ENCODE data around the gene CTNS.

CTNS gene

DNA sequence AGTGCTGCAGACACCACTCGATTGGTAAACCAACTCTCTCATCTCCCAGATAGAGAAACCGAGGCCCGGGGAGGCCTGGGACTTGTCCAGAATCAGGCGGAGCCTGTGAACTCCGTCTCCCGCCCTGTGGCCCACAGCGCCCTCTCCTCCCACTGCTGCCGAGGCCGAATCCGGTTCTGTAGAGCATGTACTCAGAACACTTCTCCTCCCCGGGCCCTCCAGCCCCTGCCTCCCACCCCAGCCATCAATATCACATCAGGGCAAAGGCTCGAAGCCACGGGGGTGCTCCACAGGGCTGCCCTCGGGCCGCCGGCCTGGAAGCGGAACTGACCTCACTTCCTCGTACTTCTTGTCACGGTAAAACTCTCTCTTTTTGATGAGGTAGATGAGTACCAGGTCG, 45.0 kb downstream of the CTNS start:
- Mint-ChIP-seq H3K4me1 (ENCODE audit: low read depth) (peaks cover 6% of the 10 kb centered on the region), H3K36me3 (no peaks in the 10 kb centered on the region), H3K27me3 (no peaks in the 10 kb centered on the region), H3K4me3 (no peak overlapping the region), H3K27ac (no peak overlapping the region), H3K9me3 (ENCODE audit: low read depth) (no peaks in the 10 kb centered on the region)

DNA sequence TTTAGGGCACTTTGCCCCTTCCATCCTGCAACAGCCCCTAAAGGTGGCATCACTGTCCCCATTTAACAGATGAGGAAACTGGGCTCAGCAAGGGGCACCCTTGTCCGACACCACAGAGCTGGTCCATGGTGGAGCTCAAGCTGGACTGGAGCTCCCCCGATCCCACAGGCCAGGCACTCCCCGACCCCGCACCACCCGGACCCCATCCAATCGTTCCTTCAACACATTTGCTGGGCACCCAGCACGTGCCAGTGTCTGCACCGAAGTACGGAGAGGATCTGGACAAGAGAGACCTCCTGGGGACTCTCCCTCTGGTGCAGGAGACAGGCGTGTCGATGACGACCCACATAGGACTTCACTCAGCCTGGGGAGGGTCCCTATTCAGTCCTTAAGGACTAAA, 45.5 kb downstream of the CTNS start:
- Mint-ChIP-seq H3K27me3 (no peaks in the 10 kb centered on the region), H3K36me3 (no peaks in the 10 kb centered on the region), H3K27ac (no peak overlapping the region)

DNA sequence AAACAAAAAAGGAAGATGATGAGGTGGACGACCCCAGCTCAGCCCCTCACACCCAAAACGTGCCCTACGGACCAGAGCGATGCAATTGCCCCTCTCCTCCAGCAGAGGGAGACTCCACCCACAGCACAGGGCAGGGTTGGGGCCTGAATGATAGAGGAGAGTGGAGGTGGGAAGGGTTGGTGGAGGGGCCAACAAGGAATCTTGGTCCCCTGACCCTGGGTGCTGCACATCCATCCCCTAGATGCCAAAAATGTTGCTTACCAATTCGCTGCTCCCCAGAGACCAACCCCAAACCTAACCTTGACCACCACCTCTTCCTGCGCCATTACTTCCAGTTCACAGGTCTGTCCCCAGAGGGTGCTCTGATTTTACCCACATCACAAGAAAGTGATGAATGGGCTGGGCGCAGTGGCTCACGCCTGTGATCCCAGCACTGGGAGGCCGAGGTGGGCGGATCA, 46.5 kb downstream of the CTNS start:
- H3K4me3 Mint-ChIP-seq: no peak overlapping the region
- no peaks in the 10 kb centered on the region for H3K36me3 Mint-ChIP-seq
- H3K27ac Mint-ChIP-seq: no peak overlapping the region
- H3K4me1 Mint-ChIP-seq (ENCODE audit: low read depth): peaks cover 6% of the 10 kb centered on the region
- no peaks in the 10 kb centered on the region for H3K27me3 Mint-ChIP-seq
- no peaks in the 10 kb centered on the region for H3K9me3 Mint-ChIP-seq (ENCODE audit: low read depth)

More for the DNA sequence above, 45.5 kb downstream of the CTNS start:
- H3K9me3 Mint-ChIP-seq (ENCODE audit: low read depth): no peaks in the 10 kb centered on the region
- H3K4me1 Mint-ChIP-seq (ENCODE audit: low read depth): peaks cover 6% of the 10 kb centered on the region
- no peak overlapping the region for H3K4me3 Mint-ChIP-seq

DNA sequence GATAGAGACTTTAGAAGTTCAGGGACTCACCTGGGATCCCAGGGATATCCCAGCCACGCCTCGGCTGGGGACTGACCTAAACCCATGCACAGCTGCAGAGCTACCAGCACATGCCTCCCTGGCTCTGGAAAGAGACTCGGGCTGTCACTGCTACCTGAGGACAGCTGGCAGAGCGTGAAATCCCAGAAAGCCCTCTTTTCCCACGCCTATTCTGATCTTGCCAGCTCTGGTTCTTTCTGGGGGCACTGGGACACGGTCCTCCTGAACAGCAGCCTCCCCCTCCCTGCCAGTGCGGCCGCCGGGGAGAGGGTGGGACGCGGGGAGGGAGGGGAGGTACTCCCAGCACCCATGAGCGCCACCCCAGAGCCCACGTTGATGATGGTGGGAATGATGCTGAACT, 48.6 kb downstream of the CTNS start:
- Mint-ChIP-seq H3K27ac (no peak overlapping the region), H3K4me3 (no peak overlapping the region), H3K27me3 (no peaks in the 10 kb centered on the region), H3K9me3 (ENCODE audit: low read depth) (no peaks in the 10 kb centered on the region), H3K36me3 (peaks cover 3% of the 10 kb centered on the region), H3K4me1 (ENCODE audit: low read depth) (peaks cover 6% of the 10 kb centered on the region)

DNA sequence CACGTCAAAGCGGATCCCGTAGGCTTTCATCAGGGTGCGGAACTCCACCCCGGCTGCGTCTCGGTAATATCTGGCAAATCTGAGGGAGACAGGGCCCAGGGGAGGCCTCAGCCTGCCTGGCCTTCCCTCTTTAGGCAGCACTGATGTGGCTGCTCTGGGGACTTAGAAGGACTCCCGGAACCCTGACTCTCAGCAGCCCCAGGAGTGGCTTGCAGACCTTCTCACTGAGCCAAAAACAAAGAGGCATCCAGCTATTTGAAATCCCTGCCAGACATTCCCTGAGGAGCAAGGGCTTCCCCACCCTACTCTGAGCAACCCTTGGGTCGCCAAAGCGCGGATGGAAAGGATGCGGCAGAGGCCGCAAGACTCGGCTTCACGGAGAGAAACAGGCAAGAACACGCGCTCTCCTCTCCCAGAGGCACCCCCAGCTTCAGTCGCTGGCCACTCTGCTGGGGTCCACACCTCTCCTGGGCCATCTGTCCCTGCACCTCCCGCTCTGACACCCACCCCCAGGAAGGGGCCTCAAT, 51.5 kb downstream of the CTNS start:
- Mint-ChIP-seq H3K9me3 (ENCODE audit: low read depth) (no peaks in the 10 kb centered on the region), H3K36me3 (peaks cover 3% of the 10 kb centered on the region), H3K4me1 (ENCODE audit: low read depth) (peaks cover 7% of the 10 kb centered on the region), H3K27ac (no peak overlapping the region), H3K27me3 (no peaks in the 10 kb centered on the region), H3K4me3 (no peak overlapping the region)

DNA sequence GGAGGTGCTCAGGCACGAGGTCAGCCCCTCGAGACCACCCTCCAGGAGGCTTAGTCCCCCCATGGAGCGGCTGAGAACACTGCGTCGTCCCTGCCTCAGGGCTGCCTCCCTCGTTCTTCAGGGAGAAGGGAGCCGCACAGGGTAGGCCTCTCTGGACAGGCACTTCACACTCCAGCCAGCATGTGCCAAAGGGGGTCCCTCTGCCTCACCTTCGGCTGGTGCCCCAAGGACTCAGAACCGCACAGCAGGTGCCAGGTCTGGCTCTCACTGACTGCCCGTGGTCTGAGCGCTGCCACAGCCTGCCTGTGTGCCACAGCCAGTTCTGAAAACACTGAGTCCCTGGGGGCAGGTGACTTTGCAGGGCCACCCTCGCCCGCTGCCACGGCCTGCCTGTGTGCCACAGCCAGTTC, 52.3 kb downstream of the CTNS start:
- H3K36me3 Mint-ChIP-seq: peaks cover 3% of the 10 kb centered on the region
- H3K27ac Mint-ChIP-seq: no peak overlapping the region
- H3K9me3 Mint-ChIP-seq (ENCODE audit: low read depth): no peaks in the 10 kb centered on the region
- H3K4me3 Mint-ChIP-seq: no peak overlapping the region
- peaks cover 7% of the 10 kb centered on the region for H3K4me1 Mint-ChIP-seq (ENCODE audit: low read depth)
- H3K27me3 Mint-ChIP-seq: no peaks in the 10 kb centered on the region

DNA sequence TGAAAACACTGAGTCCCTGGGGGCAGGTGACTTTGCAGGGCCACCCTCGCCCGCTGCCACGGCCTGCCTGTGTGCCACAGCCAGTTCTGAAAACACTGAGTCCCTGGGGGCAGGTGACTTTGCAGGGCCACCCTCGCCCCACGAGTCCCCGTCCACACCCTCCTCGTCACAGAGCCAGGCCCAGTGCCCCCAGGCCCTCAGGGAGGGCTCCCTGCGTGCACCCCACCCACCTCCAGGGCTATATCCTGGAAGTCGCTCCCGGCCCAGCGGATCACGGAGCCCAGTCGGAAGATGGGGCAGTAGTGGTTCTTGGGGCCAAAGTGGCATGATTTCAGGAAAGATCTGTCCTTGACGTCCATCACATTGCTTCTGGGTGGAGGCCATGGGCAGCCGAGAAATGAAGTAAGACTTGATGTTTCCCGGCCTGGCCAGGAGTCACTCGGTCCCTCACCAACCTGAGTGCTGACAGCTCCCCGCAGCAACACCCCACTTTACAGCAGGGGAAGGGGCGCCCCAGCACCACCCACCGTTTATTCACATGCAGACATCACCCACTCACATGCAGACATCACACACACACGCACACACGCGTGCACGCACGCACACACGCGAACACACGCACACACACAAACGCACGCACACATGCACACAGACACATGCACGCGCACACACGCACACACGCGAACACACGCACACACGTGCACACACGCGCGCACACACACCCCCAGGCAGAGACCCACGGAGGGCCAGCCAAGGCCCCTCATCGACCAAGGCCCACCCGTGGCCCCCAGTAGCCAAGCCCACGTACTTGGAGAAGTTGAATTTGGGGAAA, 52.9 kb downstream of the CTNS start:
- H3K4me1 Mint-ChIP-seq (ENCODE audit: low read depth): peaks cover 13% of the 10 kb centered on the region
- H3K27ac Mint-ChIP-seq: no peak overlapping the region
- H3K4me3 Mint-ChIP-seq: no peak overlapping the region
- H3K27me3 Mint-ChIP-seq: no peaks in the 10 kb centered on the region
- no peaks in the 10 kb centered on the region for H3K9me3 Mint-ChIP-seq (ENCODE audit: low read depth)
- H3K36me3 Mint-ChIP-seq: peaks cover 3% of the 10 kb centered on the region

DNA sequence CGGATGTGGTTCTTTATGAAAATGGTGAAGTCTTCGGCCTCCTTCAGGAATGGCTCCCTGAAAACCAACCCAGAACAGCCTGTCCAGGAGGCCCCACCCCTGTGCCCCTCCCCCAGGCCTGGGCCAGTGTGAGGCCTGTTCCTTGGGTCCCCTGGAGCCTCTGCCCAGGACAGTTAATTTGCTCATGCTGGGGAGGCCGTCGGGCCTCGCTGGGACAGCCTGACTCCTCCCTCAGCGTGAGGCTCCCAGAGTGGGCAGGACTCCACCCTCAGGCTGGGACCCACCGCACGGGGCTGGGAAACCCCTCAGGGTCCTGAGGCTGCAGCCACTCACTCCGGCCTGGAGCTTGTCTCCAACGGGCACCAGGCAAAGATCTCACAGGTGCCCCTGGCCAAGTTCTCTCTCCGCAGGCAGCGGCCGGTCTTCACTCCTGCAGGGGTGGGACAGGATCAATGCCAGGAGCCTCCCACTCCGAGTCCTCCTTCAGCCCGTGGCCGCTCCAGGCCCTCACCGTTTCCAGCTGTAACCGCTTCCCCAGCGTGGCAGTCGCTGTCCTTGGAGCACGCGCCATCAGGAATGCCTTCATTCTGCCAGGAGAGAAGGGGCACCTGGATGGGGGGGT, 53.6 kb downstream of the CTNS start:
- H3K27ac Mint-ChIP-seq: no peak overlapping the region

DNA sequence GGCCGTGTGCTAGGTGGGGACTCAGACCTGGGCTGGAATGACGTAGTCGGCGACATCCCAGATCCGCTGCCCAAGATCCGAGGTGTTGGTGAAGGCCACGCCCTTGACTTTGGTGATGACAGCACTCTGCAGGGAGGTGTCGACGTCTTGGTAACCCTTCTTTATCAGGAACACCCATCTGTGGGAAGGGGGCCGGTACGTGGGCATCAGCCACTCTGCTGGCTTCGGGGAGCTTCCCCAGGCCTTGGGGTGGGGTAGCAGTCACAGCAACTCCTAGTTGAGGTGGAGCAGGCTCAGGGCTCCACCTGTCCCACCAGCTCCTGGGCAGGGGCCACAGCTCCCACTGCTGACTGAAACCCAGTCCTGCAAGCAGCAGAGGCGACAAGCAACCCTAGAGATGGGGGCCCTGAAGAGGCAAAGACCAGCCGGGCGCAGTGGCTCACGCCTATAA, 55.1 kb downstream of the CTNS start:
- H3K27ac Mint-ChIP-seq: no peak overlapping the region
- H3K4me3 Mint-ChIP-seq: no peak overlapping the region
- H3K9me3 Mint-ChIP-seq (ENCODE audit: low read depth): no peaks in the 10 kb centered on the region
- peaks cover 3% of the 10 kb centered on the region for H3K36me3 Mint-ChIP-seq
- H3K27me3 Mint-ChIP-seq: no peaks in the 10 kb centered on the region
- peaks cover 17% of the 10 kb centered on the region for H3K4me1 Mint-ChIP-seq (ENCODE audit: low read depth)

More for the DNA sequence above, 53.6 kb downstream of the CTNS start:
- H3K9me3 Mint-ChIP-seq (ENCODE audit: low read depth): no peaks in the 10 kb centered on the region
- H3K36me3 Mint-ChIP-seq: peaks cover 3% of the 10 kb centered on the region
- no peaks in the 10 kb centered on the region for H3K27me3 Mint-ChIP-seq
- H3K4me1 Mint-ChIP-seq (ENCODE audit: low read depth): peaks cover 15% of the 10 kb centered on the region
- no peak overlapping the region for H3K4me3 Mint-ChIP-seq

DNA sequence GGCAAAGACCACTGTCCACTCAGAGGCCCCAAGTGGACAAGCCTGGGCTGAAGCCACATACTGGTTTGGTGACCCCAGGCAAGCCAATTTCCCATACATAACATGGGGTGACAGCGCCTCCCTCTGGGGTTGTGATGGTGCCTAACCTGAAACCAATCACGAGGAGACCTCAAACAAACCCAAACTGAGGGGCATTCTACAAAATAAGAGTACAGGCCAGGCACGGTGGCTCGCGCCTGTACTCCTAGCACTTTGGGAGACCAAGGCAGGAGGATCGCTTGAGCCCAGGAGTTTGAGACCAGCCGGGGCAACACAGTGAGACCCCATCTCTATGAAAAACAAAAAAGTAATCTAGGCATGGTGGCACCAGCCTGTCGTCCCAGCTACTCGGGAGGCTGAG, 55.8 kb downstream of the CTNS start:
- H3K4me3 Mint-ChIP-seq: no peak overlapping the region

DNA sequence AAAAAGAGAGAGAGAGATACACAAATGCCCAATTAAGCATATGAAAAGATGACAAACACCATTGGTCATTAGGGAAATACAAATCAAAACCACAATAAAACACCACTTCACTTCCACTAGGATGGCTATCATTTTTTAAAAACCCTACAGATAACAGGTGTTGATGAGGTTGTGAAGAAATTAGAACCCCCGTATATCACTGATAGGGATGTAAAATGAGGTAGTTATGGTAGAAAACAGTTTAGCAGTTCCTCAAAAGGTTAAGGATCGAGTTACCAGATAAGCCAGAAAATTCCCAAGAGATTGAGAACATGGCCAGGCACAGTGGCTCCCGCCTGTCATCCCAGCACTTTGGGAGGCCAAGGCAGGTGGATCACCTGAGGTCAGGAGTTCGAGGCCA, 56.6 kb downstream of the CTNS start:
- Mint-ChIP-seq H3K27me3 (no peaks in the 10 kb centered on the region), H3K27ac (no peak overlapping the region), H3K4me3 (no peak overlapping the region), H3K4me1 (ENCODE audit: low read depth) (peaks cover 19% of the 10 kb centered on the region), H3K36me3 (peaks cover 3% of the 10 kb centered on the region), H3K9me3 (ENCODE audit: low read depth) (no peaks in the 10 kb centered on the region)

More for the DNA sequence above, 55.8 kb downstream of the CTNS start:
- Mint-ChIP-seq H3K4me1 (ENCODE audit: low read depth) (peaks cover 19% of the 10 kb centered on the region), H3K36me3 (peaks cover 3% of the 10 kb centered on the region), H3K27me3 (no peaks in the 10 kb centered on the region), H3K27ac (no peak overlapping the region), H3K9me3 (ENCODE audit: low read depth) (no peaks in the 10 kb centered on the region)

DNA sequence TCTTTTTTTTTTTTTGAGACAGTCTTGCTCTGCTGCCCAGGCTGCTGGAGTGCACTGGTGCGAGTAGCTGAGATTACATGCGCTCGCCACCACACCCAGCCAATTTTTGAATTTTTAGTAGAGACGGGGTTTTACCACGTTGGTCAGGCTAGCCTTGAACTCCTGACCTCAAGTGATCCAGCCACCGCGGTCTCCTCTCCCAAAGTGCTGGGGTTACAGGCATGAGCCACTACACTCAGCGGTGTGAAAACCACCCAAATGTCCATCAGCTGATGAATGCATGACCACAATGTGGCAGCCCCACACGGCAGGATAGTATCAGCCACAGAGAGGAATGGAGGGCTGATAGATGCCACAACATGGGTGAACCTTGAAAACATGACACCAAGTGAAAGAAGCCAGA, 57.3 kb downstream of the CTNS start:
- H3K4me3 Mint-ChIP-seq: peak overlapping the region; percentile 89
- peaks cover 3% of the 10 kb centered on the region for H3K36me3 Mint-ChIP-seq
- H3K27ac Mint-ChIP-seq: peak overlapping the region; percentile 22
- no peaks in the 10 kb centered on the region for H3K9me3 Mint-ChIP-seq (ENCODE audit: low read depth)
- H3K4me1 Mint-ChIP-seq (ENCODE audit: low read depth): peaks cover 19% of the 10 kb centered on the region
- no peaks in the 10 kb centered on the region for H3K27me3 Mint-ChIP-seq

DNA sequence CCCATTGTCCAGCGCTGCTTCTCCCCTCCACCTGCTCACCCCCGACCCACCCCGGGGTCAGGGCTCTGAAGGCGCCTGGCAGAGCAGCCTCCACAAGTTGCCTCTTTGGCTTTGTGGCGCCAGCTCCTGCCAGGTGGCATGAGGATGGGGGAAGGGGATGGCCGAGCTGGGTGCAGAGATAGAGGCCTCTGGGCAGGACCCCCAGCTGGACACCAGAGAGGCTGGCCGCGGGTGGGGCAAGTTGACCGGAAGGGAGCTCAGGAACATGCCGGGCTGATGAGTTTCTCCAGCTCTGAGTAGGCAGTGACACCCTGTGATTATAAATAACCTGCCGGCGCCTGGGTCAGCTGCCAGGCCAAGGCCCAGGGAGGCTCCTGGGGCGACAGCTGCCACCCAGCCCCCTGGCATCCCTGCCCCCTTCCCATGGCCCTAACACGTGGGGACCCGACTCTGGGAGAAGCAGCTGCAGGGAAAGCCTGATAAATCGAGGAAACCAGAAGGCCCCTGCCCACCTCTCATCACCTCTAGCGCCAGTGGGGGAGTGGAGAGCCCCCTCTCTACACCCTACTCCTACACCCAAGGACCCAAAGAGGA, 58.7 kb downstream of the CTNS start:
- peaks cover 19% of the 10 kb centered on the region for H3K4me1 Mint-ChIP-seq (ENCODE audit: low read depth)
- H3K36me3 Mint-ChIP-seq: no peaks in the 10 kb centered on the region
- H3K4me3 Mint-ChIP-seq: peak overlapping the region; percentile 89
- H3K9me3 Mint-ChIP-seq (ENCODE audit: low read depth): no peaks in the 10 kb centered on the region
- no peaks in the 10 kb centered on the region for H3K27me3 Mint-ChIP-seq
- peak overlapping the region; percentile 50 for H3K27ac Mint-ChIP-seq

DNA sequence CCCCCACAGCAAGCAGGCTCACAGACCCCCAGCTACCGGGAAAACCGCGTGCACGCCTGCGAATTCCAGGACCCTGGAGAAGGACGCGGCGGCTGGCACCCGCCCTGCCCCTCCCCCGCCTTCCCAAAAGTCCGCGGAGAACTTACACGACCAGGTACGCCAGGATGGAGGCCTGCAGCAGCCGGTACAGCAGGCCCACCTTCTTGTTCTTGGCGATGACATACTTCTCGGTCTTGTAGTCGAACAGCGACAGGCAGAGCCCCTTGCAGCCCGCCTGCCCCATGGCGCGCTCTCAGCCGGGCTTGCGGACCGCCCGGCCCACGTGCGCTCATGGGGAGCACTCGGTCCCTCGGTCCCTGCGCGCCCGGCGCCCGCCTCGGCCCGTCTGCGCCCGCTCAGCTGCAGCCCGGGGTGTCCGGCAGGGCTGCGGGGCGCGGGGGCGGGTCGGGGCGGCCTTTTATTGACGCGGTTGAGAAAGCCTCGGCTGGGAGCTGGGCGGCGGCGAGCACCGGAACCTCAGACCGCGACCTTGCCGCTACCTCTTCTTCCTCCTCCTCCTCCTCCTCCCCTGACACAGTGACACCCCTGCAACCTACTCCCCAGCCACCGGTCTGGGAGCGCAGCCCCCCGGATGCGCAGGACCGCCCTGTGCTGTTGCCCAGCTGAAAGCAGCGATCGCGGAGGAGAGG, 59.3 kb downstream of the CTNS start, which contains the start of gene P2RX5:
TSS of gene P2RX5 (minus strand) at position 433 of the 689 bp plus-strand sequence. CDS start at position 283, 150 bp downstream.
- Mint-ChIP-seq H3K9me3 (ENCODE audit: low read depth) (no peaks in the 10 kb centered on the region), H3K36me3 (no peaks in the 10 kb centered on the region), H3K27me3 (no peaks in the 10 kb centered on the region), H3K4me1 (ENCODE audit: low read depth) (peaks cover 19% of the 10 kb centered on the region), H3K27ac (peak within 1 kb of the TSS; percentile 61), H3K4me3 (peak within 1 kb of the TSS; percentile 89)

Measured in activated naive CD8-positive, alpha-beta T cell (primary cell).